A673 (cell line): ENCODE results near the gene FBN3. TPM values are rescaled to one million over a fixed set of nuclear protein-coding genes. Genes with fewer than 3 reads are reported as not detected.
"Not testable (repeated sequence)": the region's sequence is repeated elsewhere in the genome, so short reads cannot be mapped to it uniquely, and the experiment has no call there.

Source experiments
- BruUV-seq: library from RNA; stranded (reverse); fragments of 400-500 nt; replicated peaks from 2 replicates; lab custom pipeline; 2021; lab: Mats Ljungman, UMichigan
- CTCF ChIA-PET: fragments of 300-600 bp; sonication (Branson Sonifier 250); formaldehyde crosslinking; loops from one replicate; lab custom pipeline; 2022; ENCODE audit warnings: antibody characterized with exemption; lab: Charles Lee
- POLR2A ChIA-PET: fragments of 300-600 bp; sonication (Branson Sonifier 250); formaldehyde crosslinking; loops from one replicate; lab custom pipeline; 2022; ENCODE audit warnings: antibody characterized with exemption; ENCODE audit not compliant: low non-redundant PET; lab: Charles Lee
- DNase-seq: peaks from one replicate; pipeline ENCODE4 v3.0.0-alpha.2; 2015; ENCODE audit warnings: low spot score
- H3K27ac ChIP-seq: fragments of 200-600 bp; sonication (generic); 2 replicates; pipeline ENCODE4 v1.5.1; 2016; ENCODE audit warnings: mixed run types, low read depth, mild to moderate bottlenecking, mixed read lengths, antibody characterized with exemption, low read length; ENCODE audit not compliant: poor library complexity, severe bottlenecking
- H3K27me3 ChIP-seq: fragments of 200-600 bp; sonication (generic); replicated peaks from 2 replicates; pipeline ENCODE4 v1.6.1; 2017; ENCODE audit warnings: mixed run types, low read depth, mild to moderate bottlenecking, mixed read lengths, antibody characterized with exemption, low read length; ENCODE audit not compliant: insufficient read depth, poor library complexity
- H3K36me3 ChIP-seq: fragments of 200-600 bp; sonication (generic); 2 replicates; pipeline ENCODE4 v1.6.1; 2016; ENCODE audit warnings: mixed run types, mild to moderate bottlenecking, mixed read lengths, antibody characterized with exemption, low read length; ENCODE audit not compliant: insufficient read depth, poor library complexity, severe bottlenecking
- H3K4me1 ChIP-seq: fragments of 200-600 bp; sonication (generic); 2 replicates; pipeline ENCODE4 v1.6.1; 2017; ENCODE audit warnings: mixed run types, mild to moderate bottlenecking, mixed read lengths, antibody characterized with exemption, low read length; ENCODE audit not compliant: insufficient read depth, poor library complexity, severe bottlenecking
- H3K4me3 ChIP-seq: fragments of 200-600 bp; sonication (generic); 2 replicates; pipeline ENCODE4 v1.5.1; 2016; ENCODE audit warnings: low read depth, mixed run types, mild to moderate bottlenecking, mixed read lengths, low read length; ENCODE audit not compliant: poor library complexity, severe bottlenecking
- H3K9me3 ChIP-seq: fragments of 200-600 bp; sonication (generic); 2 replicates; pipeline ENCODE4 v1.6.1; 2016; ENCODE audit warnings: mixed run types, low read depth, mild to moderate bottlenecking, mixed read lengths, antibody characterized with exemption, low read length; ENCODE audit not compliant: poor library complexity, severe bottlenecking
- EZH2 ChIP-seq: fragments of 200-600 bp; sonication (generic); IDR thresholded peaks from 2 replicates; pipeline ENCODE4 v1.6.1; 2017; ENCODE audit warnings: borderline replicate concordance, low read depth, mild to moderate bottlenecking, mixed read lengths, antibody characterized with exemption, low read length; ENCODE audit not compliant: poor library complexity, severe bottlenecking
- intact Hi-C: fragments of 100-400 bp; cut with micrococcal nuclease; formaldehyde crosslinking; loops from one replicate; pipeline ENCODE4 v1.10.0; 2022; ENCODE audit not compliant: unreplicated experiment
- total RNA-seq: library from RNA; stranded (reverse); gene quantifications from 2 replicates; pipeline ENCODE4 v1.2.3, GENCODE V29; 2021
- TF ChIP-seq, protein P1 (sequence below): fragments of 300-800, 200-600 bp; sonication (generic); conservative IDR thresholded peaks from 2 replicates; pipeline ENCODE4 v1.5.1; 2017; ENCODE audit warnings: low read depth, mild to moderate bottlenecking, antibody characterized with exemption, low read length, moderate library complexity, mixed read lengths

The FBN3 gene
- total RNA-seq, 1 experiment from 2014 or later: 0.06 TPM

- POLR2A ChIA-PET: no interaction called here
Observed at GRCh38 chr19:8155318-8155717, 5.9 kb upstream of the FBN3 start.

DNA sequence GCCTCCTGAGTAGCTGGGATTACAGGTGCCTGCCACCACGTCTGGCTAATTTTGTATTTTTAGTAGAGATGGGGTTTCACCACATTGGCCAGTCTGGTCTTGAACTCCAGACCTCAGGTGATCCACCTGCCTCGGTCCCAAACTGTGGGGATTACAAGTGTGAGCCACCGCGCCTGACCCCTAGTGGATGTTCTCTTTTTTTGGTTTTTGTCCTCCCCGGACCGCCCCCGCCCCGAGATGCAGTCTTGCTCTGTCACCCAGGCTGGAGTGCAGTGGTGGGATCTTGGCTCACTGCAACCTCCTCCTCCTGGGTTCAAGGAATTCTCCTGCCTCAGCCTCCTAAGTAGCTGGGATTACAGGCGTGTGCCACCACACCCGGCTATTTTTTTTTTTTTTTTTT is 4.6 kb upstream of the FBN3 start:
- CTCF ChIA-PET: interaction anchor here (0.7 kb wide), 1 partner anchor 61 kb away, joined by 4 read pairs; no protein-coding TSS in a partner anchor
- H3K27ac ChIP-seq, BruUV-seq, intact Hi-C loops, H3K9me3 ChIP-seq, H3K36me3 ChIP-seq, DNase-seq, POLR2A ChIA-PET, H3K4me3 ChIP-seq: not testable (repeated sequence)
- peaks cover 12% of the 10 kb centered on the region for H3K4me1 ChIP-seq
- TF ChIP-seq, protein P1, sequence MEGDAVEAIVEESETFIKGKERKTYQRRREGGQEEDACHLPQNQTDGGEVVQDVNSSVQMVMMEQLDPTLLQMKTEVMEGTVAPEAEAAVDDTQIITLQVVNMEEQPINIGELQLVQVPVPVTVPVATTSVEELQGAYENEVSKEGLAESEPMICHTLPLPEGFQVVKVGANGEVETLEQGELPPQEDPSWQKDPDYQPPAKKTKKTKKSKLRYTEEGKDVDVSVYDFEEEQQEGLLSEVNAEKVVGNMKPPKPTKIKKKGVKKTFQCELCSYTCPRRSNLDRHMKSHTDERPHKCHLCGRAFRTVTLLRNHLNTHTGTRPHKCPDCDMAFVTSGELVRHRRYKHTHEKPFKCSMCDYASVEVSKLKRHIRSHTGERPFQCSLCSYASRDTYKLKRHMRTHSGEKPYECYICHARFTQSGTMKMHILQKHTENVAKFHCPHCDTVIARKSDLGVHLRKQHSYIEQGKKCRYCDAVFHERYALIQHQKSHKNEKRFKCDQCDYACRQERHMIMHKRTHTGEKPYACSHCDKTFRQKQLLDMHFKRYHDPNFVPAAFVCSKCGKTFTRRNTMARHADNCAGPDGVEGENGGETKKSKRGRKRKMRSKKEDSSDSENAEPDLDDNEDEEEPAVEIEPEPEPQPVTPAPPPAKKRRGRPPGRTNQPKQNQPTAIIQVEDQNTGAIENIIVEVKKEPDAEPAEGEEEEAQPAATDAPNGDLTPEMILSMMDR: peak; percentile 20; the same call in 1 of the 2 replicates
- peaks cover 16% of the 10 kb centered on the region for H3K27me3 ChIP-seq

More at GRCh38 chr19:8155318-8155717, 5.9 kb upstream of the FBN3 start:
- Histone ChIP-seq H3K27me3 (peaks cover 4% of the 10 kb centered on the region), H3K9me3 (no peaks in the 10 kb centered on the region), H3K4me1 (peaks cover 12% of the 10 kb centered on the region), H3K36me3 (no peaks in the 10 kb centered on the region), H3K27ac (no peak overlapping the region), H3K4me3 (no peak overlapping the region)
- BruUV-seq: no TSS peak
- intact Hi-C loops: no loop called here
- TF ChIP-seq, protein P1: no peak
- TF ChIP-seq EZH2: no peak
- CTCF ChIA-PET: interaction anchor here (1.1 kb wide), 1 partner anchor 211 kb away, joined by 3 read pairs; the partner anchor contains the start of gene TIMM44
- no peak for DNase-seq

DNA sequence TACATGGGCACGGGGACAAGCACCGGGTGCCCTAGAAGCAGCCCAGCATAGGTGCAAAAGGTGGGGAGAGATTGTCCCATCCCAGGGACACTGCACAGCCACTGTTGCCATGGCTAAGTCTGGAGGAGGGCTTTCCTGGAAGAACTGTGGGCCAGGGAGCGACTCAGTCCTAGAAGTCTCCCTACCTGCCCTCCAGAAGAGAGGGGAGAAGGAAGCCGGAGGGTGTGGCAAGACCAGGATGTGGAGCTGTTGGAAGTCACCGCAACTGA is 2.3 kb upstream of the FBN3 start:
- Histone ChIP-seq H3K36me3 (no peaks in the 10 kb centered on the region), H3K4me3 (no peak overlapping the region), H3K27me3 (peaks cover 28% of the 10 kb centered on the region), H3K4me1 (peaks cover 12% of the 10 kb centered on the region), H3K27ac (no peak overlapping the region), H3K9me3 (no peaks in the 10 kb centered on the region)
- POLR2A ChIA-PET: no interaction called here
- BruUV-seq: no TSS peak
- no peak for DNase-seq
- intact Hi-C loops: no loop called here
- no peak for TF ChIP-seq EZH2
- CTCF ChIA-PET: no interaction called here

- CTCF ChIA-PET: interaction anchor here (0.7 kb wide), 1 partner anchor 102 kb away, joined by 6 read pairs; no protein-coding TSS in a partner anchor
- Histone ChIP-seq H3K4me3 (no peak overlapping the region), H3K4me1 (peaks cover 12% of the 10 kb centered on the region), H3K9me3 (no peaks in the 10 kb centered on the region), H3K27me3 (peaks cover 28% of the 10 kb centered on the region), H3K36me3 (no peaks in the 10 kb centered on the region), H3K27ac (no peak overlapping the region)
- POLR2A ChIA-PET: no interaction called here
- TF ChIP-seq, protein P1: no peak
- no peak for TF ChIP-seq EZH2
- DNase-seq: no peak
- intact Hi-C loops: no loop called here
- no TSS peak for BruUV-seq
Observed at GRCh38 chr19:8150998-8151766, 1.8 kb upstream of the FBN3 start.
